H1 (cell line): ENCODE measurements around the gene RAB40C. TPM values are rescaled to one million over a fixed set of nuclear protein-coding genes. Genes with fewer than 3 reads are reported as not detected.
A peak's percentile ranks its signal among the peaks of the same experiment; 100 is the strongest.

Source experiments
- CTCF ChIA-PET: fragments of 300-600 bp; sonication (Branson Sonifier 250); formaldehyde crosslinking; loops from one replicate; lab custom pipeline; 2021; ENCODE audit not compliant: partially characterized antibody; lab: Charles Lee
- POLR2A ChIA-PET: fragments of 300-600 bp; sonication (Branson Sonifier 250); formaldehyde crosslinking; loops from one replicate; lab custom pipeline; 2021; ENCODE audit warnings: inconsistent platforms; ENCODE audit not compliant: partially characterized antibody; lab: Charles Lee
- DNase-seq, 2 experiments: peaks; one replicate each; pipeline versions ENCODE4 v3.0.0 to v3.0.0-alpha.2; 2010 to 2022; ENCODE audit warnings: low spot score in 2 of 2, low read depth in 1 of 2, mixed read lengths in 1 of 2
- FAIRE-seq: peaks from 2 replicates; lab custom pipeline; 2011; peaks lifted over from hg19 to GRCh38; lab: Jason Lieb, UNC
- H2AFZ ChIP-seq: 2 replicates; pipeline ENCODE4 v1.8.1; 2012; ENCODE audit warnings: low read length, inconsistent platforms
- H2AK5ac ChIP-seq: 2 replicates; pipeline ENCODE4 v1.6.1; 2013; ENCODE audit warnings: low read depth, low read length
- H2BK120ac ChIP-seq: replicated peaks from 2 replicates; pipeline ENCODE3; 2013; ENCODE audit warnings: low read depth, low read length, inconsistent platforms
- H2BK12ac ChIP-seq: 2 replicates; pipeline ENCODE4 v1.6.1; 2013; ENCODE audit warnings: low read depth, low read length
- H2BK15ac ChIP-seq: 2 replicates; pipeline ENCODE4 v1.6.1; 2013; ENCODE audit warnings: low read length
- H2BK20ac ChIP-seq: 2 replicates; pipeline ENCODE4 v1.6.1; 2013; ENCODE audit warnings: low read length
- H2BK5ac ChIP-seq: 2 replicates; pipeline ENCODE4 v1.6.1; 2013; ENCODE audit warnings: low read depth, low read length
- H3K14ac ChIP-seq: 2 replicates; pipeline ENCODE4 v1.6.1; 2013; ENCODE audit warnings: inconsistent platforms; ENCODE audit not compliant: insufficient read length
- H3K18ac ChIP-seq: 2 replicates; pipeline ENCODE4 v1.6.1; 2013; ENCODE audit warnings: low read length; ENCODE audit errors: extremely low read depth
- H3K23ac ChIP-seq: 2 replicates; pipeline ENCODE4 v1.6.1; 2013; ENCODE audit warnings: inconsistent platforms; ENCODE audit not compliant: insufficient read length
- H3K23me2 ChIP-seq: 2 replicates; pipeline ENCODE4 v1.6.1; 2013; ENCODE audit warnings: low read depth, low read length
- H3K27ac ChIP-seq: 2 replicates; pipeline ENCODE4 v1.6.1; 2011; ENCODE audit warnings: low read depth, low read length, inconsistent platforms
- H3K27me3 ChIP-seq, 4 experiments: replicated peaks in 1 of 4; 1 replicate in 1 of 4; 2 replicates in 3 of 4; pipeline versions ENCODE4 v1.6.1 to v1.8.1; 2011 to 2013; ENCODE audit warnings: low read length in 3 of 4, mild to moderate bottlenecking in 3 of 4, inconsistent platforms in 2 of 4, mixed read lengths in 2 of 4, moderate library complexity in 1 of 4; ENCODE audit not compliant: control insufficient read depth in 3 of 4, insufficient read depth in 3 of 4; ENCODE audit errors: extremely low read depth in 1 of 4
- H3K36me3 ChIP-seq, 4 experiments: 2 replicates each; pipeline versions ENCODE4 v1.6.1 to v1.8.1; 2011 to 2013; ENCODE audit warnings: mild to moderate bottlenecking in 4 of 4, low read length in 3 of 4, moderate library complexity in 2 of 4, control low read depth in 1 of 4, inconsistent platforms in 1 of 4; ENCODE audit not compliant: insufficient read depth in 4 of 4, control insufficient read depth in 2 of 4
- H3K4ac ChIP-seq: replicated peaks from 2 replicates; pipeline ENCODE3; 2013; ENCODE audit warnings: low read length, low read depth, mixed read lengths, inconsistent platforms; ENCODE audit not compliant: insufficient read length
- H3K4me1 ChIP-seq, 4 experiments: replicated peaks in 1 of 4; 1 replicate in 1 of 4; 2 replicates in 3 of 4; pipeline versions ENCODE4 v1.6.1 to v1.8.1; 2011 to 2013; ENCODE audit warnings: low read length in 3 of 4, inconsistent platforms in 2 of 4, mixed read lengths in 1 of 4; ENCODE audit not compliant: insufficient read depth in 4 of 4, control insufficient read depth in 3 of 4
- H3K4me2 ChIP-seq, 2 experiments: 2 replicates each; pipeline versions ENCODE4 v1.6.1 to v1.8.1; 2011 to 2013; ENCODE audit warnings: low read depth in 2 of 2, low read length in 2 of 2, control low read depth in 1 of 2, inconsistent platforms in 1 of 2, mild to moderate bottlenecking in 1 of 2; ENCODE audit not compliant: insufficient read depth in 1 of 2
- H3K4me3 ChIP-seq, 4 experiments: fragments of 200-600, 300-600 bp in 1 of 4; sonication (generic), shearing (Covaris generic), sonication (Bioruptor Twin) in 1 of 4; 2 replicates each; pipeline versions ENCODE4 v1.5.1 to v1.8.1; 2011 to 2016; ENCODE audit warnings: low read length in 4 of 4, low read depth in 3 of 4, control low read depth in 2 of 4, inconsistent platforms in 2 of 4, mild to moderate bottlenecking in 2 of 4, mixed read lengths in 1 of 4, moderate library complexity in 1 of 4; ENCODE audit not compliant: insufficient read depth in 2 of 4; ENCODE audit errors: extremely low read depth in 1 of 4
- H3K56ac ChIP-seq: replicated peaks from 2 replicates; pipeline ENCODE3; 2013; ENCODE audit warnings: low read depth, mild to moderate bottlenecking, mixed read lengths, low read length, inconsistent platforms; ENCODE audit not compliant: insufficient read length
- H3K79me1 ChIP-seq: 2 replicates; pipeline ENCODE4 v1.6.1; 2013; ENCODE audit warnings: low read depth, low read length, control low read depth
- H3K79me2 ChIP-seq, 2 experiments: 2 replicates each; pipeline versions ENCODE4 v1.6.1 to v1.8.1; 2012 to 2013; ENCODE audit warnings: low read length in 2 of 2, mild to moderate bottlenecking in 2 of 2, inconsistent platforms in 1 of 2; ENCODE audit not compliant: insufficient read depth in 2 of 2, control insufficient read depth in 1 of 2
- H3K9ac ChIP-seq, 4 experiments: replicated peaks in 1 of 4; 1 replicate in 1 of 4; 2 replicates in 3 of 4; pipeline versions ENCODE4 v1.6.1 to v1.8.1; 2011 to 2013; ENCODE audit warnings: low read depth in 3 of 4, low read length in 3 of 4, control low read depth in 2 of 4, mild to moderate bottlenecking in 2 of 4, moderate library complexity in 2 of 4, inconsistent platforms in 1 of 4; ENCODE audit errors: extremely low read depth in 1 of 4
- H3K9me3 ChIP-seq, 2 experiments: 2 replicates each; pipeline versions ENCODE4 v1.6.1 to v1.8.1; 2012 to 2013; ENCODE audit warnings: mild to moderate bottlenecking in 2 of 2, moderate library complexity in 2 of 2, control low read depth in 1 of 2, inconsistent platforms in 1 of 2, low read depth in 1 of 2, low read length in 1 of 2, mixed read lengths in 1 of 2; ENCODE audit not compliant: insufficient read depth in 2 of 2
- H4K20me1 ChIP-seq, 2 experiments: replicated peaks in 1 of 2; 2 replicates each; pipeline versions ENCODE3 to v1.8.1; 2011 to 2013; ENCODE audit warnings: inconsistent platforms in 2 of 2, low read length in 2 of 2, mild to moderate bottlenecking in 1 of 2; ENCODE audit not compliant: insufficient read depth in 2 of 2, control insufficient read depth in 1 of 2
- H4K5ac ChIP-seq: 2 replicates; pipeline ENCODE4 v1.6.1; 2013; ENCODE audit warnings: low read length, low read depth, mixed read lengths, inconsistent platforms; ENCODE audit not compliant: insufficient read length
- H4K8ac ChIP-seq: 2 replicates; pipeline ENCODE4 v1.8.0; 2013; ENCODE audit warnings: mild to moderate bottlenecking, moderate library complexity, low read length, inconsistent platforms; ENCODE audit not compliant: insufficient read depth; ENCODE audit errors: extremely low read depth
- H4K91ac ChIP-seq: replicated peaks from 2 replicates; pipeline ENCODE3; 2013; ENCODE audit warnings: low read length, mixed read lengths, inconsistent platforms; ENCODE audit not compliant: insufficient read length
- BCL11A ChIP-seq, 2 experiments: IDR thresholded peaks; one replicate each; pipeline ENCODE4 v1.6.1; 2011; ENCODE audit warnings: low read depth in 2 of 2, low read length in 2 of 2, mild to moderate bottlenecking in 2 of 2
- CEBPB ChIP-seq: IDR thresholded peaks from 2 replicates; pipeline ENCODE4 v1.6.1; 2012; ENCODE audit warnings: low read depth, low read length
- CTCF ChIP-seq, 3 experiments: IDR thresholded peaks; 1 replicate in 2 of 3; 2 replicates in 1 of 3; pipeline versions ENCODE4 v1.5.1 to v1.6.1; 2011; ENCODE audit warnings: low read length in 3 of 3, mild to moderate bottlenecking in 3 of 3, inconsistent platforms in 2 of 3, low read depth in 1 of 3, moderate library complexity in 1 of 3; ENCODE audit not compliant: insufficient read depth in 1 of 3; ENCODE audit errors: control extremely low read depth in 1 of 3
- EP300 ChIP-seq, 2 experiments: IDR thresholded peaks; 1 replicate in 1 of 2; 2 replicates in 1 of 2; pipeline ENCODE4 v1.6.1; 2011 to 2012; ENCODE audit warnings: low read depth in 2 of 2, low read length in 2 of 2, mild to moderate bottlenecking in 2 of 2, borderline replicate concordance in 1 of 2, inconsistent platforms in 1 of 2, moderate library complexity in 1 of 2
- SIN3A ChIP-seq, 2 experiments: IDR thresholded peaks in 1 of 2; conservative IDR thresholded peaks in 1 of 2; 2 replicates each; pipeline ENCODE4 v1.6.1; 2011 to 2012; ENCODE audit warnings: low read length in 2 of 2, improper control_type of control experiment in 1 of 2, low read depth in 1 of 2, mild to moderate bottlenecking in 1 of 2
- SIRT6 ChIP-seq: IDR thresholded peaks from one replicate; pipeline ENCODE4 v1.7.1; 2012; ENCODE audit warnings: low read length, inconsistent platforms
- TCF12 ChIP-seq: IDR thresholded peaks from 2 replicates; pipeline ENCODE4 v1.6.1; 2011; ENCODE audit warnings: low read depth, mild to moderate bottlenecking, low read length
- ZNF274 ChIP-seq: IDR thresholded peaks from 2 replicates; pipeline ENCODE4 v1.7.0; 2012; ENCODE audit warnings: low read length, borderline replicate concordance; ENCODE audit errors: extremely low read depth
- WGBS, 2 experiments: shearing (Covaris generic) in 1 of 2; methylation state at CpG; one replicate each; pipeline versions ENCODE4 v1.1.6 to v1.1.7; 2013 to 2015; ENCODE audit warnings: low lambda C conversion rate in 2 of 2, mixed read lengths in 2 of 2, inconsistent platforms in 1 of 2, low coverage in 1 of 2, missing lambda C conversion rate in 1 of 2; ENCODE audit not compliant: insufficient replicate concordance in 2 of 2, insufficient coverage in 1 of 2, insufficient read length in 1 of 2; ENCODE audit errors: extremely low coverage in 1 of 2, missing lambda C conversion rate in 1 of 2; 5-methylcytosine and 5-hydroxymethylcytosine counted together
- polyA plus RNA-seq, 7 experiments: library from polyadenylated mRNA; depleted of rRNA in 3 of 7; stranded (reverse) in 5 of 7; unstranded in 2 of 7; fragments of >200 nt in 5 of 7; fragments of 200-250 nt in 2 of 7; gene quantifications; 1 replicate in 5 of 7; 2 replicates in 1 of 7; 4 replicates in 1 of 7; pipeline versions ENCODE4 v1.2.1 to v1.2.3, GENCODE V29; 2011 to 2013; ENCODE audit warnings: missing spikeins in 2 of 7, mixed read lengths in 2 of 7
- total RNA-seq: library from RNA; stranded (reverse); fragmentation: NEBNext Ultra II Directional; extraction: Animal tissue kit (Norgen Biotek cat#: 25700); gene quantifications from 2 replicates; pipeline ENCODE4 v1.2.1, GENCODE V29; 2021

The RAB40C gene
- total and polyA plus RNA-seq, 2 of the 8 experiments (the other 6 are each of a cell fraction or from before 2014, with no cell fraction given), result 13.9 to 15.6 TPM

- Histone ChIP-seq H2BK120ac (no peak within 1 kb of the TSS), H4K91ac (peak within 1 kb of the TSS; percentile 6), H4K20me1 (peaks cover 0 to 9% of the 10 kb centered on the region in 2 experiments), H3K23ac (no peak within 1 kb of the TSS), H4K8ac (peak within 1 kb of the TSS; percentile 82), H3K18ac (peak within 1 kb of the TSS; percentile 32), H3K56ac (peak within 1 kb of the TSS; percentile 77), H3K79me2 (no peaks in the 10 kb centered on the region), H3K4me1 (peaks cover 0 to 4% (median under 1%) of the 10 kb centered on the region in 4 experiments; a peak in 4 of 7 replicates), H2AFZ (no peak within 1 kb of the TSS), H4K5ac (peak within 1 kb of the TSS; percentile 28), H3K9me3 (no peaks in the 10 kb centered on the region), H2BK5ac (peak within 1 kb of the TSS; percentile 52), H2BK12ac (peak within 1 kb of the TSS; percentile 50; the same call in 1 of the 2 replicates), H3K27me3 (no peaks in the 10 kb centered on the region), H3K14ac (no peak within 1 kb of the TSS), H3K79me1 (no peaks in the 10 kb centered on the region; the same call in 1 of the 2 replicates), H3K9ac (peak within 1 kb of the TSS; percentile 38 to 55 (median 50); a peak in 6 of 7 replicates), H2AK5ac (no peak within 1 kb of the TSS), H3K27ac (peak within 1 kb of the TSS; percentile 35; the same call in 1 of the 2 replicates), H3K36me3 (peaks cover 0 to 9% (median 1%) of the 10 kb centered on the region in 4 experiments; a peak in 1 of 8 replicates), H2BK15ac (no peak within 1 kb of the TSS), H2BK20ac (no peak within 1 kb of the TSS), H3K4ac (no peak within 1 kb of the TSS), H3K4me2 (peak within 1 kb of the TSS; percentile 67 to 86), H3K4me3 (peak within 1 kb of the TSS; percentile 59 to 76 (median 68)), H3K23me2 (peaks cover 7% of the 10 kb centered on the region)
- FAIRE-seq, result no peak
- POLR2A ChIA-PET, result interaction anchor here (0.8 to 2.9 kb wide), 21 partner anchors 9 to 278 kb away, joined by 3 to 14 read pairs (median 4); partner anchors contain the start of genes JMJD8, METTL26, MRPL28 and RHBDL1
- WGBS, 2 experiments, result 2% methylated on average over 82 of the region's 91 CpGs; no CpG with 5 or more reads in 1 of the 2 experiments
- peak in 1 of 2 experiments; percentile 97 for DNase-seq
- CTCF ChIA-PET, result interaction anchor here (0.6 to 7.9 kb wide), 25 partner anchors 8 to 638 kb away, joined by 3 to 104 read pairs (median 5); partner anchors contain the start of genes JMJD8, METTL26, NHLRC4 and RHBDL1
- TF ChIP-seq CTCF (IDR thresholded peaks at IDR 0.05; ENCODE audit: control extremely low read depth in 1 of 3, insufficient read depth in 1 of 3, low read depth in 1 of 3, low read length in 3 of 3), result no peak
- TF ChIP-seq EP300 (IDR thresholded peaks at IDR 0.05; ENCODE audit: borderline replicate concordance in 1 of 2, low read depth in 2 of 2, low read length in 2 of 2), result no peak
- TF ChIP-seq TCF12, result no peak
- TF ChIP-seq SIN3A (conservative IDR thresholded peaks at IDR 0.05 in 1 of 2, IDR thresholded peaks at IDR 0.05 in 1 of 2; ENCODE audit: low read depth in 1 of 2, low read length in 2 of 2), result peak; percentile 94 to 99
- no peak for TF ChIP-seq BCL11A (IDR thresholded peaks at IDR 0.05; ENCODE audit: low read depth in 2 of 2, low read length in 2 of 2)
- no peak for TF ChIP-seq ZNF274
- no peak for TF ChIP-seq CEBPB
- no peak for TF ChIP-seq SIRT6
Measured at GRCh38 chr16:648781-649589, 59.1 kb downstream of the RAB40C start, which contains the start of gene WDR90. TSS of gene WDR90 (plus strand) at chr16:649365. CDS start at chr16:649417, 52 bp downstream.
